Suppressor macrophage treated with lipopolysaccharide for 4 hours (primary cell): ENCODE results near the gene MDFIC2.

ENCODE experiments used
- DNase-seq: peaks from one replicate; pipeline ENCODE4 v3.0.0-alpha.2; 2020

MDFIC2 gene

GRCh38 chr3:70177881-70178645, 134.4 kb downstream of the MDFIC2 start:
- DNase-seq, result no peak

- no peak for DNase-seq
These were observed 136.2 kb downstream of the MDFIC2 start for GRCh38 chr3:70176224-70176623.

GRCh38 chr3:70156808-70157207, 155.6 kb downstream of the MDFIC2 start:
- no peak for DNase-seq

GRCh38 chr3:70150599-70150998, 161.8 kb downstream of the MDFIC2 start:
- DNase-seq, result no peak

- no peak for DNase-seq
These were observed 162.6 kb downstream of the MDFIC2 start for GRCh38 chr3:70149714-70150400.
